HCT116 (cell line): Measurements from ENCODE around the gene ANGPT4. TPM values are rescaled to one million over a fixed set of nuclear protein-coding genes. Genes with fewer than 3 reads are reported as not detected.

Experiments
- ATAC-seq: fragments of 200-7000 bp; cut with Tn5 transposase; 2 replicates; pipeline ENCODE4 v1.9.1; 2020; ENCODE audit warnings: mild to moderate bottlenecking, moderate library complexity
- BruUV-seq: library from RNA; stranded (reverse); fragments of 400-500 nt; replicated peaks from 2 replicates; lab custom pipeline; 2021; lab: Mats Ljungman, UMichigan
- CTCF ChIA-PET: fragments of 300-600 bp; sonication (Branson Sonifier 250); formaldehyde crosslinking; loops from one replicate; lab custom pipeline; 2021; ENCODE audit warnings: antibody characterized with exemption; lab: Charles Lee
- POLR2A ChIA-PET: fragments of 300-600, 350-600 bp; sonication (Branson Sonifier 250); formaldehyde crosslinking; loops from one replicate; lab custom pipeline; 2021; ENCODE audit warnings: antibody characterized with exemption; lab: Charles Lee
- RAD21 ChIA-PET, 2 experiments: fragments of 300-600 bp; sonication (Branson Sonifier 250); formaldehyde crosslinking; loops; one replicate each; lab custom pipeline; 2023; ENCODE audit warnings: low total read pairs in 2 of 2; ENCODE audit not compliant: uncharacterized antibody in 2 of 2, unreplicated experiment in 2 of 2, low non-redundant PET in 1 of 2; lab: Charles Lee
- DNase-seq: peaks from one replicate; pipeline ENCODE4 v3.0.0-alpha.2; 2010; ENCODE audit warnings: low read depth, low spot score
- H2AFZ ChIP-seq: fragments of 200-600 bp; shearing (Covaris generic), sonication (generic); 2 replicates; pipeline ENCODE4 v1.6.1; 2017; ENCODE audit warnings: low read depth, mixed run types, mixed read lengths, antibody characterized with exemption, low read length; ENCODE audit not compliant: poor library complexity, severe bottlenecking
- H3K27ac ChIP-seq: 2 replicates; pipeline ENCODE4 v1.5.1; 2012; ENCODE audit warnings: low read depth, low read length
- H3K27me3 ChIP-seq: fragments of 200-600 bp; sonication (generic); 2 replicates; pipeline ENCODE4 v1.6.1; 2016; ENCODE audit warnings: mixed run types, low read length, mixed read lengths; ENCODE audit not compliant: insufficient read depth
- H3K36me3 ChIP-seq, 2 experiments: fragments of 200-500 bp in 1 of 2; fragments of 200-600 bp in 1 of 2; sonication (Bioruptor generic) in 1 of 2; sonication (generic) in 1 of 2; 2 replicates each; pipeline versions ENCODE4 v1.5.1 to v1.6.1; 2014 to 2016; ENCODE audit warnings: low read length in 2 of 2, inconsistent platforms in 1 of 2, mixed read lengths in 1 of 2, mixed run types in 1 of 2; ENCODE audit not compliant: insufficient read depth in 2 of 2, control insufficient read depth in 1 of 2
- H3K4me1 ChIP-seq, 2 experiments: fragments of 200-600 bp in 1 of 2; sonication (generic) in 1 of 2; 2 replicates each; pipeline versions ENCODE4 v1.5.1 to v1.6.1; 2012 to 2017; ENCODE audit warnings: low read length in 2 of 2, inconsistent platforms in 1 of 2, mild to moderate bottlenecking in 1 of 2, mixed read lengths in 1 of 2, mixed run types in 1 of 2, moderate library complexity in 1 of 2; ENCODE audit not compliant: insufficient read depth in 2 of 2, control insufficient read depth in 1 of 2
- H3K4me2 ChIP-seq: fragments of 200-600 bp; sonication (generic); 2 replicates; pipeline ENCODE4 v1.6.1; 2017; ENCODE audit warnings: mixed run types, low read length, mixed read lengths
- H3K4me3 ChIP-seq, 2 experiments: fragments of 200-600 bp in 1 of 2; sonication (generic) in 1 of 2; replicated peaks in 1 of 2; 2 replicates each; pipeline ENCODE4 v1.5.1; 2011 to 2016; ENCODE audit warnings: low read length in 2 of 2, control low read depth in 1 of 2, low read depth in 1 of 2, mild to moderate bottlenecking in 1 of 2, mixed read lengths in 1 of 2, mixed run types in 1 of 2
- H3K79me2 ChIP-seq: fragments of 200-600 bp; sonication (generic); 2 replicates; pipeline ENCODE4 v1.6.1; 2017; ENCODE audit warnings: mild to moderate bottlenecking, mixed run types, low read length, moderate library complexity, mixed read lengths; ENCODE audit not compliant: insufficient read depth
- H3K9ac ChIP-seq: fragments of 200-600 bp; sonication (generic); 2 replicates; pipeline ENCODE4 v1.6.1; 2016; ENCODE audit warnings: low read length, mixed read lengths
- H3K9me2 ChIP-seq: fragments of 200-600 bp; sonication (generic), shearing (Covaris generic); 2 replicates; pipeline ENCODE4 v1.6.1; 2017; ENCODE audit warnings: mixed run types, mild to moderate bottlenecking, moderate library complexity; ENCODE audit not compliant: insufficient read depth
- H3K9me3 ChIP-seq, 2 experiments: fragments of 200-500 bp in 1 of 2; fragments of 200-600 bp in 1 of 2; sonication (Bioruptor generic) in 1 of 2; sonication (generic) in 1 of 2; 2 replicates each; pipeline ENCODE4 v1.6.1; 2014 to 2017; ENCODE audit warnings: low read length in 2 of 2, mixed read lengths in 2 of 2, inconsistent platforms in 1 of 2, low read depth in 1 of 2, mild to moderate bottlenecking in 1 of 2, mixed run types in 1 of 2, moderate library complexity in 1 of 2; ENCODE audit not compliant: control insufficient read depth in 1 of 2, insufficient read depth in 1 of 2
- H4K20me1 ChIP-seq: fragments of 200-600 bp; sonication (generic), shearing (Covaris generic); 2 replicates; pipeline ENCODE4 v1.6.1; 2017; ENCODE audit warnings: mixed run types, mild to moderate bottlenecking, moderate library complexity; ENCODE audit not compliant: insufficient read depth
- ATF3 ChIP-seq: IDR thresholded peaks from 2 replicates; pipeline ENCODE4 v1.6.1; 2012
- CEBPB ChIP-seq: IDR thresholded peaks from 2 replicates; pipeline ENCODE4 v1.6.1; 2012; ENCODE audit warnings: low read depth
- EZH2 ChIP-seq: fragments of 200-600 bp; sonication (generic); IDR thresholded peaks from 2 replicates; pipeline ENCODE4 v1.6.1; 2017; ENCODE audit warnings: antibody characterized with exemption, mixed run types
- EZH2phosphoT487 ChIP-seq: fragments of 200-600 bp; IDR thresholded peaks from 2 replicates; pipeline ENCODE4 v1.6.1; 2018; ENCODE audit warnings: antibody characterized with exemption, borderline replicate concordance
- FOSL1 ChIP-seq: IDR thresholded peaks from 2 replicates; pipeline ENCODE4 v1.6.1; 2012; ENCODE audit warnings: low read depth
- MAX ChIP-seq: IDR thresholded peaks from 2 replicates; pipeline ENCODE4 v1.6.1; 2012
- POLR2A ChIP-seq: IDR thresholded peaks from 2 replicates; pipeline ENCODE4 v1.7.0; 2011; ENCODE audit warnings: borderline replicate concordance; ENCODE audit not compliant: insufficient read depth, insufficient read length; ENCODE audit errors: extremely low read depth
- POLR2AphosphoS5 ChIP-seq: IDR thresholded peaks from 2 replicates; pipeline ENCODE4 v1.6.1; 2011; ENCODE audit warnings: mild to moderate bottlenecking, low read depth, low read length, moderate library complexity
- RAD21 ChIP-seq: IDR thresholded peaks from 2 replicates; pipeline ENCODE4 v1.6.1; 2012; ENCODE audit warnings: low read depth, mild to moderate bottlenecking
- REST ChIP-seq: IDR thresholded peaks from 2 replicates; pipeline ENCODE4 v1.6.1; 2012; ENCODE audit warnings: low read depth
- SIN3A ChIP-seq: IDR thresholded peaks from 2 replicates; pipeline ENCODE4 v1.6.1; 2012; ENCODE audit warnings: low read depth
- SP1 ChIP-seq: IDR thresholded peaks from 2 replicates; pipeline ENCODE4 v1.6.1; 2012; ENCODE audit warnings: low read depth
- SRF ChIP-seq: IDR thresholded peaks from 2 replicates; pipeline ENCODE4 v1.6.1; 2012; ENCODE audit warnings: low read depth
- ZFX ChIP-seq: fragments of 450-650 bp; IDR thresholded peaks from 2 replicates; pipeline ENCODE4 v1.6.1; 2017
- ZNF274 ChIP-seq: fragments of 200-500 bp; sonication (Bioruptor generic); IDR thresholded peaks from 2 replicates; pipeline ENCODE4 v1.6.1; 2014; ENCODE audit warnings: mild to moderate bottlenecking, low read depth, low read length, inconsistent platforms
- intact Hi-C: fragments of 100-400 bp; cut with micrococcal nuclease; formaldehyde crosslinking; loops from 2 replicates; pipeline ENCODE4 v1.10.0; 2022
- total RNA-seq: library from RNA; stranded (reverse); gene quantifications from one replicate; pipeline ENCODE4 v1.2.1, GENCODE V29; 2021; ENCODE audit not compliant: unreplicated experiment

The ANGPT4 gene
- total RNA-seq, 1 experiment from 2014 or later = not detected

GRCh38 chr20:826695-827323 is 89.3 kb downstream of the ANGPT4 start:
- ATAC-seq (no peak), DNase-seq (no peak)
- Histone ChIP-seq H3K27ac (no peak overlapping the region), H3K4me3 (no peak overlapping the region), H3K9me3 (no peaks in the 10 kb centered on the region), H3K4me1 (no peaks in the 10 kb centered on the region), H2AFZ (no peak overlapping the region), H3K79me2 (no peaks in the 10 kb centered on the region), H3K36me3 (no peaks in the 10 kb centered on the region), H3K4me2 (no peak overlapping the region), H3K27me3 (no peaks in the 10 kb centered on the region), H4K20me1 (no peaks in the 10 kb centered on the region), H3K9ac (no peak overlapping the region), H3K9me2 (no peaks in the 10 kb centered on the region)
- POLR2A ChIA-PET = no interaction called here
- TF ChIP-seq ZFX (no peak), MAX (no peak), EZH2phosphoT487 (no peak), ZNF274 (no peak), RAD21 (no peak), SP1 (no peak)
- RAD21 ChIA-PET = no interaction called here
- intact Hi-C loops = no loop called here
- BruUV-seq = no TSS peak
- CTCF ChIA-PET = no interaction called here

GRCh38 chr20:825710-826421 is 90.3 kb downstream of the ANGPT4 start:
- BruUV-seq = no TSS peak
- ATAC-seq (no peak), DNase-seq (no peak)
- Histone ChIP-seq H3K4me1 (no peaks in the 10 kb centered on the region), H3K27me3 (no peaks in the 10 kb centered on the region), H3K36me3 (no peaks in the 10 kb centered on the region), H2AFZ (no peak overlapping the region), H3K79me2 (no peaks in the 10 kb centered on the region), H3K9ac (no peak overlapping the region), H3K9me2 (no peaks in the 10 kb centered on the region), H3K9me3 (no peaks in the 10 kb centered on the region), H3K4me3 (no peak overlapping the region), H4K20me1 (no peaks in the 10 kb centered on the region)
- ChIA-PET RAD21 (no interaction called here), CTCF (no interaction called here), POLR2A (no interaction called here)
- intact Hi-C loops = no loop called here
- no peak for TF ChIP-seq ZNF274
- TF ChIP-seq POLR2AphosphoS5 = no peak
- TF ChIP-seq CEBPB = no peak
- no peak for TF ChIP-seq FOSL1
- no peak for TF ChIP-seq SRF
- TF ChIP-seq REST = no peak
- TF ChIP-seq EZH2 = no peak
- no peak for TF ChIP-seq SIN3A
- no peak for TF ChIP-seq ATF3
- no peak for TF ChIP-seq POLR2A
- TF ChIP-seq, all 23 proteins: peak for 0
- H3K27ac ChIP-seq = no peak overlapping the region
- H3K4me2 ChIP-seq = no peak overlapping the region
